Measurements from ENCODE around the gene UBQLNL. TPM values are rescaled to one million over a fixed set of nuclear protein-coding genes. Genes with fewer than 3 reads are reported as not detected.
A peak's percentile ranks its signal among the peaks of the same experiment; 100 is the strongest.

Gene UBQLNL, protein sequence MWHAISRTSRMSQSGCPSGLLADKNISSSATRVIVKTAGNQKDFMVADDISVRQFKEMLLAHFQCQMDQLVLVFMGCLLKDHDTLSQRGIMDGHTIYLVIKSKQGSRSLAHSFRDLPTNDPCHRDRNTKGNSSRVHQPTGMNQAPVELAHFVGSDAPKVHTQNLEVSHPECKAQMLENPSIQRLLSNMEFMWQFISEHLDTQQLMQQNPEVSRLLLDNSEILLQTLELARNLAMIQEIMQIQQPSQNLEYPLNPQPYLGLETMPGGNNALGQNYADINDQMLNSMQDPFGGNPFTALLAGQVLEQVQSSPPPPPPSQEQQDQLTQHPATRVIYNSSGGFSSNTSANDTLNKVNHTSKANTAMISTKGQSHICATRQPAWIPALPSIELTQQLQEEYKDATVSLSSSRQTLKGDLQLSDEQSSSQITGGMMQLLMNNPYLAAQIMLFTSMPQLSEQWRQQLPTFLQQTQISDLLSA
- total RNA-seq (0.69 TPM), polyA plus RNA-seq (ENCODE audit: insufficient read depth, low read depth, low replicate concordance) (0.32 TPM)
- long read RNA-seq, donor 1 = 0 reads
- long read RNA-seq, donor 2 = 0 reads
- long read RNA-seq, donor 3 = 0 reads
- long read RNA-seq, donor 4 = 0 reads
- long read RNA-seq, donor 5 = 0 reads
- long read RNA-seq, donor 6 = 0 reads
- long read RNA-seq, donor 7 = 0 reads
- long read RNA-seq, donor 8 = 0 reads
- long read RNA-seq, donor 9, partial matches to known transcripts = 0 of 1 reads
- long read RNA-seq, donor 9, other reads (novel, unspliced or antisense) = 0 of 1 reads
- long read RNA-seq, donor 10 = 0 reads

- H3K9me3 ChIP-seq (ENCODE audit: control insufficient read depth in 2 of 3, insufficient read depth in 1 of 3, low read length in 3 of 3) = no peaks in the 10 kb centered on the region
- no peaks in the 10 kb centered on the region for H3K4me1 ChIP-seq (ENCODE audit: control insufficient read depth in 2 of 3, insufficient read depth in 2 of 3, low read depth in 1 of 3, low read length in 3 of 3)
- no peak within 1 kb of the TSS for H3K4me3 ChIP-seq (ENCODE audit: low read length in 3 of 3)
- FAIRE-seq = no peak
- no peak within 1 kb of the TSS for H3K9ac ChIP-seq (ENCODE audit: low read length in 3 of 3)
- H3K27me3 ChIP-seq (ENCODE audit: control insufficient read depth, insufficient read depth, low read length) = no peaks in the 10 kb centered on the region
- intact Hi-C loops (cut with DNase I) = no loop called here
- H3K36me3 ChIP-seq (ENCODE audit: control insufficient read depth in 2 of 3, insufficient read depth in 3 of 3, low read length in 3 of 3) = no peaks in the 10 kb centered on the region
- no peak within 1 kb of the TSS for H3K27ac ChIP-seq (ENCODE audit: low read depth in 2 of 2, low read length in 2 of 2)
- TF ChIP-seq, protein P1, sequence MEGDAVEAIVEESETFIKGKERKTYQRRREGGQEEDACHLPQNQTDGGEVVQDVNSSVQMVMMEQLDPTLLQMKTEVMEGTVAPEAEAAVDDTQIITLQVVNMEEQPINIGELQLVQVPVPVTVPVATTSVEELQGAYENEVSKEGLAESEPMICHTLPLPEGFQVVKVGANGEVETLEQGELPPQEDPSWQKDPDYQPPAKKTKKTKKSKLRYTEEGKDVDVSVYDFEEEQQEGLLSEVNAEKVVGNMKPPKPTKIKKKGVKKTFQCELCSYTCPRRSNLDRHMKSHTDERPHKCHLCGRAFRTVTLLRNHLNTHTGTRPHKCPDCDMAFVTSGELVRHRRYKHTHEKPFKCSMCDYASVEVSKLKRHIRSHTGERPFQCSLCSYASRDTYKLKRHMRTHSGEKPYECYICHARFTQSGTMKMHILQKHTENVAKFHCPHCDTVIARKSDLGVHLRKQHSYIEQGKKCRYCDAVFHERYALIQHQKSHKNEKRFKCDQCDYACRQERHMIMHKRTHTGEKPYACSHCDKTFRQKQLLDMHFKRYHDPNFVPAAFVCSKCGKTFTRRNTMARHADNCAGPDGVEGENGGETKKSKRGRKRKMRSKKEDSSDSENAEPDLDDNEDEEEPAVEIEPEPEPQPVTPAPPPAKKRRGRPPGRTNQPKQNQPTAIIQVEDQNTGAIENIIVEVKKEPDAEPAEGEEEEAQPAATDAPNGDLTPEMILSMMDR (IDR thresholded peaks at IDR 0.05; ENCODE audit: borderline replicate concordance, extremely low read depth, insufficient read depth) = no peak
- no peak for DNase-seq
Measured at GRCh38 chr11:5516599-5516998, at the start of gene UBQLNL. UBQLNL (minus strand) TSS chr11:5516699; CDS start chr11:5516441, 258 bp downstream.

DNA sequence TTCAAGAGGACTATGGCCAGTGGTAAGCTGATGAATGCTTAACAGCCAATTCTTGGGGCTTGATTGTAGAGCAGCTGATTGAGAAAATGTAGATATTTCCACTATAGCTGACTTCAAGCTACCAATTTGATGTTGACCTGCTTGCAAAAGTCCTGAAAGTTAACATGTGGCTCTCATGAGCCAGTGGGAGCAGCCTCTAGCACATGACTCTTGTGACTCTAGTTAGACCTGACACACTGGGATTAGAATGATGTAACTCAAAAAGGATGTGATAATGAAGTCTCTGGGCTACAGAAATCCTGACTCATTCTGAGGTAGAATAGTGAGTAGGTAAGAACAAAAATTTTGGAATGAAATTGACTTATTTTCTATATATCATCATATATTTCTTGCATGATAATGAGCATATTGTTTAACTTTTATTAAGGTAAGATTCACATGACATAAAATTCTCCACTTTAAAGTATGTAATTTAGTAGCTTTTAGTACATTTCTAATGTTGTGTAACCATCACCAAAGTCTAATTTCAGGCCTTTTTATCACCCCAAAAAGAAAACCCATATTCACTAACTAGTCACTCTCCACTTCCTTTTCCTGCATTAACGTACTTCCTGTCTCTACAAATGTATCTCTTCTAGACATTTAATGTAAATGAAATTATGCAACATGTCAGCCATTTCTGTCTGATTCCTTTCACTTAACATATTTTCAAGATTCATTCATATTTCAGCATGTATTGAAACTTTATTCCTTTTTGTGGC lies 47.9 kb upstream of the UBQLNL start:
- FAIRE-seq (no peak), DNase-seq (no peak)
- Histone ChIP-seq H3K27me3 (ENCODE audit: control insufficient read depth, insufficient read depth, low read length) (no peaks in the 10 kb centered on the region), H3K27ac (ENCODE audit: low read depth in 2 of 2, low read length in 2 of 2) (no peak overlapping the region), H3K9me3 (ENCODE audit: control insufficient read depth in 2 of 3, insufficient read depth in 1 of 3, low read length in 3 of 3) (no peaks in the 10 kb centered on the region), H3K4me1 (ENCODE audit: control insufficient read depth in 2 of 3, insufficient read depth in 2 of 3, low read depth in 1 of 3, low read length in 3 of 3) (no peaks in the 10 kb centered on the region), H3K9ac (ENCODE audit: low read length in 3 of 3) (no peak overlapping the region), H3K36me3 (ENCODE audit: control insufficient read depth in 2 of 3, insufficient read depth in 3 of 3, low read length in 3 of 3) (no peaks in the 10 kb centered on the region), H3K4me3 (ENCODE audit: low read length in 3 of 3) (no peak overlapping the region)
- intact Hi-C loops (cut with DNase I) = no loop called here
- TF ChIP-seq, protein P1 (IDR thresholded peaks at IDR 0.05; ENCODE audit: borderline replicate concordance, extremely low read depth, insufficient read depth) = no peak

GRCh38 chr11:5557751-5558150 lies 41.3 kb upstream of the UBQLNL start:
- H3K9me3 ChIP-seq (ENCODE audit: control insufficient read depth in 2 of 3, insufficient read depth in 1 of 3, low read length in 3 of 3) = no peaks in the 10 kb centered on the region
- no peak overlapping the region for H3K4me3 ChIP-seq (ENCODE audit: low read length in 3 of 3)
- H3K4me1 ChIP-seq (ENCODE audit: control insufficient read depth in 2 of 3, insufficient read depth in 2 of 3, low read depth in 1 of 3, low read length in 3 of 3) = no peaks in the 10 kb centered on the region
- intact Hi-C loops (cut with DNase I) = no loop called here
- TF ChIP-seq, protein P1 (IDR thresholded peaks at IDR 0.05; ENCODE audit: borderline replicate concordance, extremely low read depth, insufficient read depth) = no peak
- no peak for DNase-seq
- H3K27ac ChIP-seq (ENCODE audit: low read depth in 2 of 2, low read length in 2 of 2) = no peak overlapping the region
- FAIRE-seq = peak; percentile 63
- H3K36me3 ChIP-seq (ENCODE audit: control insufficient read depth in 2 of 3, insufficient read depth in 3 of 3, low read length in 3 of 3) = no peaks in the 10 kb centered on the region
- H3K27me3 ChIP-seq (ENCODE audit: control insufficient read depth, insufficient read depth, low read length) = no peaks in the 10 kb centered on the region
- H3K9ac ChIP-seq (ENCODE audit: low read length in 3 of 3) = no peak overlapping the region

Data from kidney (tissue), 22 donors.